ENCODE results near the gene MARCHF6. TPM values are rescaled to one million over a fixed set of nuclear protein-coding genes. Genes with fewer than 3 reads are reported as not detected.
A peak's percentile ranks its signal among the peaks of the same experiment; 100 is the strongest.

MARCHF6 gene
- total and polyA plus RNA-seq, 2 experiments from 2014 or later: 70.8 to 77.5 TPM

DNA sequence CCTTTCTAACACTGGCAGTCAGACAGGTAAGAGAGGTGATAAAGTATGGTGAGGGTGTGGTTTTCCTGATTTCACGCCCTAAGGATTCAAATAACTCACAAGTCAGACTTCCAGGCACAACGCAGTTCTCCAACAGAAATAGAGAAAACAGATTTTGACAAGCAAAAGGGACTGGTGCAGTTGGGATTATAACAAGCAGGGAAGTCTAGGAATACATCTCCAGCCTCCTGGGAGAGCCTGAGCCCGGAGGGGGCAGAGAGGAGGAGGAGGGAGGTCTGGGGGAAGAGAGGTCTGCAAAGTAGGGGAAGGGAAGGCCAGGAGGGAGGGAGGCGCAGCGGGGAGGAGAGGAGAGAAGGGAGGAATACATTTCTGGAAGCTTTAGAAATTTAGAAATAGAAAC is 47.4 kb upstream of the MARCHF6 start:
- no peak overlapping the region for H3K27ac ChIP-seq (ENCODE audit: low read depth)
- peak; percentile 41 for ATAC-seq
- TF ChIP-seq NANOG (IDR thresholded peaks at IDR 0.05; ENCODE audit: borderline replicate concordance): no peak
- no peak for TF ChIP-seq JUNB (IDR thresholded peaks at IDR 0.05; ENCODE audit: unreplicated experiment)
- TF ChIP-seq, protein P1, sequence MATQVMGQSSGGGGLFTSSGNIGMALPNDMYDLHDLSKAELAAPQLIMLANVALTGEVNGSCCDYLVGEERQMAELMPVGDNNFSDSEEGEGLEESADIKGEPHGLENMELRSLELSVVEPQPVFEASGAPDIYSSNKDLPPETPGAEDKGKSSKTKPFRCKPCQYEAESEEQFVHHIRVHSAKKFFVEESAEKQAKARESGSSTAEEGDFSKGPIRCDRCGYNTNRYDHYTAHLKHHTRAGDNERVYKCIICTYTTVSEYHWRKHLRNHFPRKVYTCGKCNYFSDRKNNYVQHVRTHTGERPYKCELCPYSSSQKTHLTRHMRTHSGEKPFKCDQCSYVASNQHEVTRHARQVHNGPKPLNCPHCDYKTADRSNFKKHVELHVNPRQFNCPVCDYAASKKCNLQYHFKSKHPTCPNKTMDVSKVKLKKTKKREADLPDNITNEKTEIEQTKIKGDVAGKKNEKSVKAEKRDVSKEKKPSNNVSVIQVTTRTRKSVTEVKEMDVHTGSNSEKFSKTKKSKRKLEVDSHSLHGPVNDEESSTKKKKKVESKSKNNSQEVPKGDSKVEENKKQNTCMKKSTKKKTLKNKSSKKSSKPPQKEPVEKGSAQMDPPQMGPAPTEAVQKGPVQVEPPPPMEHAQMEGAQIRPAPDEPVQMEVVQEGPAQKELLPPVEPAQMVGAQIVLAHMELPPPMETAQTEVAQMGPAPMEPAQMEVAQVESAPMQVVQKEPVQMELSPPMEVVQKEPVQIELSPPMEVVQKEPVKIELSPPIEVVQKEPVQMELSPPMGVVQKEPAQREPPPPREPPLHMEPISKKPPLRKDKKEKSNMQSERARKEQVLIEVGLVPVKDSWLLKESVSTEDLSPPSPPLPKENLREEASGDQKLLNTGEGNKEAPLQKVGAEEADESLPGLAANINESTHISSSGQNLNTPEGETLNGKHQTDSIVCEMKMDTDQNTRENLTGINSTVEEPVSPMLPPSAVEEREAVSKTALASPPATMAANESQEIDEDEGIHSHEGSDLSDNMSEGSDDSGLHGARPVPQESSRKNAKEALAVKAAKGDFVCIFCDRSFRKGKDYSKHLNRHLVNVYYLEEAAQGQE (IDR thresholded peaks at IDR 0.05; ENCODE audit: unreplicated experiment): no peak
- no peak for TF ChIP-seq ZNF331 (CRISPR knock-in tag; IDR thresholded peaks at IDR 0.05; ENCODE audit: low read depth)
- no peak for TF ChIP-seq STAT1 (IDR thresholded peaks at IDR 0.05; ENCODE audit: unreplicated experiment)
- TF ChIP-seq, protein P2, sequence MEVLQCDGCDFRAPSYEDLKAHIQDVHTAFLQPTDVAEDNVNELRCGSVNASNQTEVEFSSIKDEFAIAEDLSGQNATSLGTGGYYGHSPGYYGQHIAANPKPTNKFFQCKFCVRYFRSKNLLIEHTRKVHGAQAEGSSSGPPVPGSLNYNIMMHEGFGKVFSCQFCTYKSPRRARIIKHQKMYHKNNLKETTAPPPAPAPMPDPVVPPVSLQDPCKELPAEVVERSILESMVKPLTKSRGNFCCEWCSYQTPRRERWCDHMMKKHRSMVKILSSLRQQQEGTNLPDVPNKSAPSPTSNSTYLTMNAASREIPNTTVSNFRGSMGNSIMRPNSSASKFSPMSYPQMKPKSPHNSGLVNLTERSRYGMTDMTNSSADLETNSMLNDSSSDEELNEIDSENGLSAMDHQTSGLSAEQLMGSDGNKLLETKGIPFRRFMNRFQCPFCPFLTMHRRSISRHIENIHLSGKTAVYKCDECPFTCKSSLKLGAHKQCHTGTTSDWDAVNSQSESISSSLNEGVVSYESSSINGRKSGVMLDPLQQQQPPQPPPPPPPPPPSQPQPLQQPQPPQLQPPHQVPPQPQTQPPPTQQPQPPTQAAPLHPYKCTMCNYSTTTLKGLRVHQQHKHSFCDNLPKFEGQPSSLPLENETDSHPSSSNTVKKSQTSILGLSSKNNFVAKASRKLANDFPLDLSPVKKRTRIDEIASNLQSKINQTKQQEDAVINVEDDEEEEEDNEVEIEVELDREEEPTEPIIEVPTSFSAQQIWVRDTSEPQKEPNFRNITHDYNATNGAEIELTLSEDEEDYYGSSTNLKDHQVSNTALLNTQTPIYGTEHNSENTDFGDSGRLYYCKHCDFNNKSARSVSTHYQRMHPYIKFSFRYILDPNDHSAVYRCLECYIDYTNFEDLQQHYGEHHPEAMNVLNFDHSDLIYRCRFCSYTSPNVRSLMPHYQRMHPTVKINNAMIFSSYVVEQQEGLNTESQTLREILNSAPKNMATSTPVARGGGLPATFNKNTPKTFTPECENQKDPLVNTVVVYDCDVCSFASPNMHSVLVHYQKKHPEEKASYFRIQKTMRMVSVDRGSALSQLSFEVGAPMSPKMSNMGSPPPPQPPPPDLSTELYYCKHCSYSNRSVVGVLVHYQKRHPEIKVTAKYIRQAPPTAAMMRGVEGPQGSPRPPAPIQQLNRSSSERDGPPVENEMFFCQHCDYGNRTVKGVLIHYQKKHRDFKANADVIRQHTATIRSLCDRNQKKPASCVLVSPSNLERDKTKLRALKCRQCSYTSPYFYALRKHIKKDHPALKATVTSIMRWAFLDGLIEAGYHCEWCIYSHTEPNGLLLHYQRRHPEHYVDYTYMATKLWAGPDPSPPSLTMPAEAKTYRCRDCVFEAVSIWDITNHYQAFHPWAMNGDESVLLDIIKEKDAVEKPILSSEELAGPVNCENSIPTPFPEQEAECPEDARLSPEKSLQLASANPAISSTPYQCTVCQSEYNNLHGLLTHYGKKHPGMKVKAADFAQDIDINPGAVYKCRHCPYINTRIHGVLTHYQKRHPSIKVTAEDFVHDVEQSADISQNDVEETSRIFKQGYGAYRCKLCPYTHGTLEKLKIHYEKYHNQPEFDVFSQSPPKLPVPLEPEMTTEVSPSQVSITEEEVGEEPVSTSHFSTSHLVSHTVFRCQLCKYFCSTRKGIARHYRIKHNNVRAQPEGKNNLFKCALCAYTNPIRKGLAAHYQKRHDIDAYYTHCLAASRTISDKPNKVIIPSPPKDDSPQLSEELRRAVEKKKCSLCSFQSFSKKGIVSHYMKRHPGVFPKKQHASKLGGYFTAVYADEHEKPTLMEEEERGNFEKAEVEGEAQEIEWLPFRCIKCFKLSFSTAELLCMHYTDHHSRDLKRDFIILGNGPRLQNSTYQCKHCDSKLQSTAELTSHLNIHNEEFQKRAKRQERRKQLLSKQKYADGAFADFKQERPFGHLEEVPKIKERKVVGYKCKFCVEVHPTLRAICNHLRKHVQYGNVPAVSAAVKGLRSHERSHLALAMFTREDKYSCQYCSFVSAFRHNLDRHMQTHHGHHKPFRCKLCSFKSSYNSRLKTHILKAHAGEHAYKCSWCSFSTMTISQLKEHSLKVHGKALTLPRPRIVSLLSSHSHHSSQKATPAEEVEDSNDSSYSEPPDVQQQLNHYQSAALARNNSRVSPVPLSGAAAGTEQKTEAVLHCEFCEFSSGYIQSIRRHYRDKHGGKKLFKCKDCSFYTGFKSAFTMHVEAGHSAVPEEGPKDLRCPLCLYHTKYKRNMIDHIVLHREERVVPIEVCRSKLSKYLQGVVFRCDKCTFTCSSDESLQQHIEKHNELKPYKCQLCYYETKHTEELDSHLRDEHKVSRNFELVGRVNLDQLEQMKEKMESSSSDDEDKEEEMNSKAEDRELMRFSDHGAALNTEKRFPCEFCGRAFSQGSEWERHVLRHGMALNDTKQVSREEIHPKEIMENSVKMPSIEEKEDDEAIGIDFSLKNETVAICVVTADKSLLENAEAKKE (CRISPR knock-in tag; IDR thresholded peaks at IDR 0.05): no peak
- TF ChIP-seq POLR2AphosphoS5 (IDR thresholded peaks at IDR 0.05; ENCODE audit: low read depth): no peak
- TF ChIP-seq, protein P3, sequence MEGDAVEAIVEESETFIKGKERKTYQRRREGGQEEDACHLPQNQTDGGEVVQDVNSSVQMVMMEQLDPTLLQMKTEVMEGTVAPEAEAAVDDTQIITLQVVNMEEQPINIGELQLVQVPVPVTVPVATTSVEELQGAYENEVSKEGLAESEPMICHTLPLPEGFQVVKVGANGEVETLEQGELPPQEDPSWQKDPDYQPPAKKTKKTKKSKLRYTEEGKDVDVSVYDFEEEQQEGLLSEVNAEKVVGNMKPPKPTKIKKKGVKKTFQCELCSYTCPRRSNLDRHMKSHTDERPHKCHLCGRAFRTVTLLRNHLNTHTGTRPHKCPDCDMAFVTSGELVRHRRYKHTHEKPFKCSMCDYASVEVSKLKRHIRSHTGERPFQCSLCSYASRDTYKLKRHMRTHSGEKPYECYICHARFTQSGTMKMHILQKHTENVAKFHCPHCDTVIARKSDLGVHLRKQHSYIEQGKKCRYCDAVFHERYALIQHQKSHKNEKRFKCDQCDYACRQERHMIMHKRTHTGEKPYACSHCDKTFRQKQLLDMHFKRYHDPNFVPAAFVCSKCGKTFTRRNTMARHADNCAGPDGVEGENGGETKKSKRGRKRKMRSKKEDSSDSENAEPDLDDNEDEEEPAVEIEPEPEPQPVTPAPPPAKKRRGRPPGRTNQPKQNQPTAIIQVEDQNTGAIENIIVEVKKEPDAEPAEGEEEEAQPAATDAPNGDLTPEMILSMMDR (conservative IDR thresholded peaks at IDR 0.05; ENCODE audit: low read depth in 2 of 2): no peak
- no peak for TF ChIP-seq CREB1 (CRISPR knock-in tag; IDR thresholded peaks at IDR 0.05; ENCODE audit: low read depth)
- TF ChIP-seq ZNF114 (CRISPR knock-in tag; IDR thresholded peaks at IDR 0.05): no peak
- TF ChIP-seq, protein P4, sequence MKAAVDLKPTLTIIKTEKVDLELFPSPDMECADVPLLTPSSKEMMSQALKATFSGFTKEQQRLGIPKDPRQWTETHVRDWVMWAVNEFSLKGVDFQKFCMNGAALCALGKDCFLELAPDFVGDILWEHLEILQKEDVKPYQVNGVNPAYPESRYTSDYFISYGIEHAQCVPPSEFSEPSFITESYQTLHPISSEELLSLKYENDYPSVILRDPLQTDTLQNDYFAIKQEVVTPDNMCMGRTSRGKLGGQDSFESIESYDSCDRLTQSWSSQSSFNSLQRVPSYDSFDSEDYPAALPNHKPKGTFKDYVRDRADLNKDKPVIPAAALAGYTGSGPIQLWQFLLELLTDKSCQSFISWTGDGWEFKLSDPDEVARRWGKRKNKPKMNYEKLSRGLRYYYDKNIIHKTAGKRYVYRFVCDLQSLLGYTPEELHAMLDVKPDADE (IDR thresholded peaks at IDR 0.05): no peak
- no peak for TF ChIP-seq EZH2 (IDR thresholded peaks at IDR 0.05; ENCODE audit: low read depth, unreplicated experiment)
- no peak for TF ChIP-seq EZH2phosphoT487 (IDR thresholded peaks at IDR 0.05; ENCODE audit: unreplicated experiment)

More for the DNA sequence above, 47.4 kb upstream of the MARCHF6 start:
- Histone ChIP-seq H4K20me1 (replicated peaks; ENCODE audit: insufficient read depth) (peaks cover 3% of the 10 kb centered on the region; the same call in 1 of the 2 replicates), H3K4me1 (ENCODE audit: insufficient read depth) (peaks cover 18% of the 10 kb centered on the region), H3K9me2 (ENCODE audit: insufficient read depth) (no peaks in the 10 kb centered on the region), H3K36me3 (ENCODE audit: insufficient read depth) (no peaks in the 10 kb centered on the region; the same call in 1 of the 2 replicates), H2AFZ (no peak overlapping the region), H3K4me3 (peak overlapping the region; percentile 98; the same call in 1 of the 2 replicates), H3K4me2 (peak overlapping the region; percentile 96), H3K27me3 (ENCODE audit: insufficient read depth) (peaks cover 8% of the 10 kb centered on the region), H3F3A (replicated peaks; ENCODE audit: low read depth) (no peaks in the 10 kb centered on the region; the same call in 1 of the 2 replicates), H3K79me2 (replicated peaks; ENCODE audit: insufficient read depth) (peaks cover 6% of the 10 kb centered on the region)
- H3K36me3 Mint-ChIP-seq (ENCODE audit: low read depth): peaks cover 11% of the 10 kb centered on the region
- no peak for DNase-seq (ENCODE audit: low spot score)
- H3K27me3 Mint-ChIP-seq (ENCODE audit: insufficient read depth, low read depth, poor library complexity): peaks cover 12% of the 10 kb centered on the region
- peak overlapping the region; percentile 88 for H3K4me3 Mint-ChIP-seq
- H3K27ac Mint-ChIP-seq: no peak overlapping the region
- H3K4me1 Mint-ChIP-seq: peaks cover 29% of the 10 kb centered on the region
- H3K9me3 Mint-ChIP-seq: no peaks in the 10 kb centered on the region; the same call in 1 of the 3 replicates

Data from GM23338 (cell line).